NCI-H510A (cell line): ENCODE data around the gene P2RX2.

Experiments used
- DNase-seq: peaks from one replicate; lab custom pipeline; 2025; lab: John Stamatoyannopoulos, UW

The P2RX2 gene

DNA sequence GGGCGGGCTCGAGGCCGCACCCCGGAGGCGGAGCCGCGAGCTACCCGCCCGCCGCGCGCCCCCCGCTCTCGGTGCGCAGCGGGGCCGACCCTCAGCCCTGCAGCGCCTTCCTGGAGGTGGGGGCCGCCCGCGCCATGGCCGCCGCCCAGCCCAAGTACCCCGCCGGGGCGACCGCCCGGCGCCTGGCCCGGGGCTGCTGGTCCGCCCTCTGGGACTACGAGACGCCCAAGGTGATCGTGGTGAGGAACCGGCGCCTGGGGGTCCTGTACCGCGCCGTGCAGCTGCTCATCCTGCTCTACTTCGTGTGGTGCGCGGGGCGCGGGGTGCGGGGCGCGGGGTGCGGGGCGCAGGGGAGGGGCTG, at the start of gene P2RX2:
TSS of gene P2RX2 (plus strand) at position 94 of the 361 bp plus-strand sequence. CDS start at position 135, 41 bp downstream.
- DNase-seq = no peak

DNA sequence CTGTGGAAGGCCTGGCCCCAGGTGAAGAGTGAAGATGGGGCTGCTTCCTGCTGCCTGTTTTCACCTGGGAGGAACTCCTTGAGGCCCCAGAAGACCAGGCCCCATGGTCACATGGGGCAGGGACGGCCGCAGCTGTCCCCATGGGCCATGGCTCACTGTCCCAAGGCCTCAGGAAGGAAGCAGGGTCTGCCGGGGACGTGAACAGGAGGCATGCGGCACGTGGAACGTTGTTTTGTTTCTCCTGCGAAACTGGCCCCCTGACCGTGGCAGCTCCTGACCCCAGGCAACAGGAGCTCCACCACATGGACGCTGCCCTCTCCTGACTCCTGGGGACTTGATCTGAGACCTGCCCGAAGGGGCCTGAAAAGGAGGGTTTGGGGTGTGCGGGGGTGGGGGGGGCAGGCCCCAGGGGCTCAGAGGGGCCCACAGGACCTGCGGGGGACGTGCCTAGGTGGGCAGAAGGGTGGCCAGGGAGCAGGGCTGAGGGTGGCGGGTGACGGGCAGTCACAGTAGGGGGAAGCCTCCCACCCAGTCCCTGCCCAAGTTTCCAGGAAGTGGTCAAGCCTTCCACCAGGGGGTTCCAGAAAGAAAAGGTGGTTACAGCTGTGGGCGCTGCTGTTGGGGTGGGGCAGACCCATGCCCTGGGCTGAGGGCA, 49.6 kb upstream of the P2RX2 start:
- no peak for DNase-seq

DNA sequence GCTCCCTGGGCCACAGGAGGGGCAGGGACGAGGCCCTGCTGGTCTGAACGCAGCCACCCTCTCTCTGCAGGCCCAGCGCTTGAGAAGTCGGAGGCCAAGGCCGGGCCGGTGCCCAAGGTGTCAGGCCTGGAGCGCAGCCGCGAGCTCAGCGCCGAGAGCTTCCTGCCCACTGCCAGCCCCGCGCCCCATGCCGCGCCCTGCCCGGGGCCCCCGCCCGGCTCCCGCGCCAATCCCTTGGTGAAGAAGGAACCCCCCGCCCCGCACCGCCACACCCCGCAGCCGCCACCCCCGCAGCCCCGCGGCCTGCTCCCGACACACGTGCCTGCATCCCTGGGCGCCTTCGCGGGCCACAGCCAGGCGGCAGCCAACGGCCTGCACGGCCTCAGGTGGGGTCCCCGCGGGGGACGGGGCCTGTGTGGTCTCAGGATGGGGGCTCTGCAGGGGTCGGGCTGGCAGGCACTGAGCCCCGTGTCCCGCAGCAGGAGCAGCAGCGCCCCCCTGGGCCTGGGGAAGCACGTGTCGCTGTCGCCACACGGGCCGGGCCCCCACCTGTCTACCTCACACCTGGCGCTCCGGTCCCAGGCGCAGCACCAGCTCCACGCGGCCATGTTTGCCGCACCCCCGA, 48.6 kb upstream of the P2RX2 start:
- no peak for DNase-seq

DNA sequence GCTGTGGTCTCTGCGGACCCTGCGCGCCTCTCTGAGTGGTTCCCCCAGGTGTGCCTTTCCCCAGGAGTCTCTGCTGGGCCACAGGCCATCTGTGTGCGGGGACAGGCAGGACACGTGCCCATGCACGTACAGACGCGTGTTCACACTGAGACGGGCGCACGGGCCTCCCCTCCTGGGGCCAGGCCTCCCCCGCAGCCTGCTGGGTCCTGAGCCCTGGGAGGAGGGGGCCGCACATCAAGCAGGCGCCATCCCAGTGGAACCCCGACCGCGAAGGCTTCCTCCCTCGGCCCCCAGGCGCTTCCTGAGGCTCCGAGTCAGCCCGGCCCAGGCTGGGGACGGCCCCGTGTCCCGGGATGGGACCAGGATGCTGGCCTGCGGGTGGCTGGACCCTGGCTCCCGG, 47.9 kb upstream of the P2RX2 start:
- no peak for DNase-seq

DNA sequence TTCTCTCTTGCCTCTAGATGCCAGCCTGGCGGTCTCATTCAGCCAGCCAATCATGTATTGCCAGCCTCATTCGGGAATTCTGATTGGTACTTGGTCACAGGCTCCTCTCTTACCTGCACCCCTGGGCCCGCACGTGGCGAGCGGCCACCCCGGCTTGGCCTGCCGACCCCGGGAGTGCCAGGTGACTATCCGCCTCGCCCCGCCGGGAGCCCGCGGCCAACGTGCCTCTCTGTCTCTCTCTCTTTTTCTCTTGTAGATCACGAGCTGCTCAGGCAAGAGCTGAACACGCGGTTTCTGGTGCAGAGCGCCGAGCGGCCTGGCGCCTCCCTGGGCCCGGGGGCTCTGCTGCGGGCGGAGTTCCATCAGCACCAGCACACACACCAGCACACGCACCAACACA, 47.5 kb upstream of the P2RX2 start:
- no peak for DNase-seq

DNA sequence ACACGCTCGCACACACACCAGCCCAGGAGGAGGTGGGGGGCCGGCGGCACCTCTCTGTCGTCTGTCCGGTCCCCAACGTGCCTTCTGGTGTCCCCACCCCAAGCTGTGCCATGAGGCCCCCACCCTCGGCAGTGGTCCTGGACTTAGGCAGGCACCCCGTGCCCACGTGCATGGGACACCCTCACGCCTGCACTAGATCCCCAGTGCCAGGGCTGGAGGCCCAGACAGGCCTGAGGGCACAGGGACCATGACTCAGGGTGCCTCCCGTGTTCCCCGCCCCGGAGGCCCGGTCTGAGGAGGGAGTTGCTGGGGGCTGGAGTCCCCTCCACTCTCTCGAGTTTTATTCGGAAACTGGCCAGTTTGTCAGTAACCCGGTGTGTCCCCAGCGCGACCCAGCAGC, 47.0 kb upstream of the P2RX2 start:
- no peak for DNase-seq

DNA sequence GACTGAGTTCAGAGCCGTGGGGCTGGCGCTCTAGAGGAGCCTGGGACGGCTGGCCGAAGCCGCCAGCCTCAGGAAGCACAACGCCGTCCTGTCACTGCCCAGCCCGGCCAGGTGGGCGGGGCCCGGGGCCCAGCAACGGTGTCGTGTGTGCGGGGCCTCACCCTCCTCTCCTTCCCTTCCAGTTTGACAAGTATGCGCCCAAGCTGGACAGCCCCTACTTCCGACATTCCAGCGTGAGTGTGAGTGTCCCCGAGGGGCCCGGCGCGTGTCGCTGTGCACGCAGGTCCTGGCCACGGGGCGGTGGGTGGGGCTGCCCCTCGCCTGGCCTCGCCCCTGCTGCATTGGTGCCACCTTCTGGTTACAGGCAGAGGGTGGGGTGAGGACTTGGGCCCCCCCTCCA, 46.5 kb upstream of the P2RX2 start:
- DNase-seq = no peak

DNA sequence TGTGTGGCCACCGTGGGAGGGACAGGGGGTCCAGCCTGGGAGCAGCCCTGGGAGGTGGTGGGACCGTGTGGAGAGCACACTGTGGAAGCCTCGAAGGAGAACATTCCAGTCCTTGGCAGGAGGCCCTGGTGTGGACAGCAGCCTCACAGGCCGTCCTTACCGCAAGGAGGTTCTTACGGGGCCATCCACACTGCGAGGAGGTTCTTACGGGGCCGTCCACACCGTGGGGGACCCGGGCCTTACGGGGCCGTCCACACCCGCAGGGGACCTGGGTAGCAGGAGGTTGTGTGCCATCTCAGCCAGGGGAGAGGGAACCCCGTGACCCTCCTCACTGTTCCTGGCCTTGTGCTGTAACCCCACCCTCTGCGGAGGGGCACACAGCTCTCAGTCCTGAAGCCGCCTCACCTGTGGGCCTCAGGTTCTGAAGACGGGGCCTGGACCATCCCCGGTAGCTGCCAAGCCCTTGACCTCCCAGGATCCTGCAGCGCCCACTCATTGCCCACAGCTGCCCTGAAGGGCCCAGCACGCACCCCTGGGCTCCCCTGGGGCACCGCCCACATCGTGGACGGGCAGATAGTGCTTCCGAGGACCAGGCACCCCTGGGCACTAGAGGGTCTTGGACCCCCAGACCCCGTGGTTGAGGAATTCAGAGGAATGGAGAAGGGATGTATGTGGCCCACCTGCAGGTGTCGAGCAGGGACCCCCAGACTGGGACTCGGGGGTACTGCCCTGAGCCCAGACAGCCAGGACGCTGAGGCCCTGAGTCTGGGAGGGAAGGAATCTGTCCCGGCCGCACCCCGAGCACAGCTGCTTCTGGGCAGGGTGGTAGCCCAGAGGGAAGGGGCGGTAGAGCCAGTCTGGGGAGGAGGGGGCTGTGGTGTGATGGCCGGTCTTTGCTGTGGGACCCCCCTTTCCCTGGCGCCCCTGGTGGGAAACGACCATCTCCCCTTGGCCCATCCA, 45.5 kb upstream of the P2RX2 start:
- no peak for DNase-seq

DNA sequence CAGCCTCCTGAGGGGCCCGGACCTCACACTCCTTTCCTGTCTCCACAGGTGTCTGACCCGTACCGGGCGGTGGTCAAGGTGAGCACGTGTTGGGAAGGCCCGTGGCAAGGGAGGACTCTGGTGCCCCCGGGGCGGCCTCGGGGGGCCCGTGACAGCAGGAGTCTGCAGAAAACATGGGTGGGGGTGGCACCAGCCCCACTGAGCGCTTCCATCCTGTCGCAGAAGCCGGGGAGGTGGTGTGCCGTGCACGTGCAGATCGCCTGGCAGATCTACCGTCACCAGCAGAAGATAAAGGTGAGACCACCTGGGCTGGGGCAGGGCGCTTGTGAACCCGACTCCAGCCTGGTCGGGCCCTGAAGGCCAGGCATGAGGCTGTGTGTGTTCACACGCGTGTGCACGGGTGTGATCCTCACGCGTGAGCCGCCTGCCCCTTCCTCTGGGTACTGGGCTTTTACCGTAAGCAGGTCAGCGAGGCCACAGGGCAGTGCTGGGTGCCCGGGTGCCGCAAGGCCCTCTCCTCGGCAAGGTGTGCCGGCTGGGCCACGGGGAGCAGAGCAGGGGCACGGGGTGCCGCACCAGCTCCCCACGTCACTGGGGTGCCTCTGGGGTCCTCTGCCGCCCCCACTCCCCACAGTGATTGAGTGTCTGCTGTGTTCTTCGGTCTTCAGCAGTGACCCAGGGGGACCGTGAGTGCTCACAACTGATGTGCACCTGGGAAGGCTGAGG, 44.1 kb upstream of the P2RX2 start:
- DNase-seq = no peak

DNA sequence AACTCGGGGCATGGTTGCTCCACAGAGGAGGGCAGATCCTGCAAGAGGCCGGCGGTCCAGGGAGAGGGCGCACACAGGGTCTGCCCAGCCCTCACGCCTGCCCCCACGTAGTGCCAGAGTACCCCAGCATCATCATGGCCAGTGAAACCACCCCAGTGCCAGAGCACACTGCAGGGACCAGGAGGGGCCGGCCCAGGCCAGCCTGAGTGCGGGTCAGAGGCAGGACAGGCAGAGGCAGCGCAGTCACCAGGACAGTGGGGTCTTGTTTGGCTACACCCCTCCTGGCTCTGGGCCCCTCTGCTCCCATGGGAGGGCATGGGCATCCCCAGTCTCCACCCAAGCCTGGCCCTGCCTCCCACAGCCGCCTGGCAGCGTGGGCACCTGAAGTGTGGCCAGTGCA, 42.9 kb upstream of the P2RX2 start:
- no peak for DNase-seq

DNA sequence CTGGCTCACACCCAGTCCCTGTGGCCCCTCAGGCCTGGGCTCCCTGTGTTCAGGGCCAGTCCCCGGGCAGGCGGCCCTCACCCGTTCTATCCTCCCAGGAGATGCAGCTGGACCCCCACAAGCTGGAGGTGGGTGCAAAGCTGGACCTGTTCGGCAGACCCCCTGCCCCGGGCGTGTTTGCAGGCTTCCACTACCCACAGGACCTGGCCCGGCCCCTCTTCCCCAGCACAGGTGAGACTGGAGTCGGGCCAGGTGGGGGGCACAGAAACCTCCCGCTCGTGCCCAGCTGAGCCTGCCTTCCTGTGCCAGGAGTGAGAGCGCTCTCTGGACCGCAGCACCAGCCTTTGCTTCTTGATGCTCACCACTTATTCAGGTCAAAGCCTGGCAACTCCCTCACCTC, 41.9 kb upstream of the P2RX2 start:
- no peak for DNase-seq

DNA sequence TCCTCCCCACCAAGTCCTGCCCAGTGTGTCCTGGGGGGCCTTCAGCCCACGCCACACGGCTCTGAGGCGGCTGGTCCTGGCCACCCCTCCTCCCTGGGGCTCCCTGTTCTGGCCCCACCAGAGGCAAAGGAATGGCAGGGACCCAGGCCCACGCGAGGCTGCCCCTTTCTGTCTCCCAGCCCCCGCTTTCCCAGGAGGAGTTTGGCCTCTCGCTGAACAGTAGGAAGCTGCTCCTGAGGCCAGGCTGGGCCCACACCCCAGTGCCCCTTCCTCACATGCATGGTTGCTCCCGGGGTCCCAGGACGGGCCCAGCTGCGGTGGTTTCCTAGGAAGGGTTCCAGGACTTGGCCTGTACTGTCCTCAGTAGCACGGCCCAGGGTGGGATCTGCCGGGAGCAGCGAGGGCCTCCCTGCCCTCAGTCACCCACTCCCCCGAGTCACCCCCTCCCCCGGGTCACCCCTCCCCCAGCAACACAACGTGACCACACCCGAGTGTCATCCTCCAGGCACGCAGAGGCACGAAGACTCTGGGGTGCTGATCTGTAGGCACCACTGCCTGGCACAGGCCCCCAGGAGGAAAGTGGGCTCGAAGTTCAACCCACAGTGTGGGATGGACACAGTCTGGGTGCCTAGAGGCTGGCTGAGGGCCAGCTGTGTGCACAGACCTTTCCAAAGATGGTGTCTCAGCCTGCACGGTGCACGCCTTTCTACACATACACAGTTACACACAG, 41.2 kb upstream of the P2RX2 start:
- DNase-seq = no peak

DNA sequence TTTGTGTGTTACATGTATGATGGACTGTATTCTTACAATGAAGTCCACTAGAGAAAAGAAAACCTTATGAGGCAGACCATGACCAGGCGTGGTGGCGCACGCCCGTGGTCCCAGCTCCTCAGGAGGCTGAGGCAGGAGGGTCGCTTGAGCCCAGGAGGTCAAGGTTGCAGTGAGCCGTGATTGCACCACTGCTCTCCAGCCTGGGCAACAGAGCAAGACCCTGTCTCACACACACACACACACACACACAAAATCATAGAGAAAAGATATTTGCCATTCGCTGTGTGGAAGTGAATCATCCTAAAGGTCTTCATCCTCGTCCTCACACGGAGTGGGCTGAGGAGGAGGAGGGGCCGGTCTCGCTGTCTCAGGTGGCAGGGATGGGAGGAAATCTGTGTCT, 40.5 kb upstream of the P2RX2 start:
- no peak for DNase-seq

DNA sequence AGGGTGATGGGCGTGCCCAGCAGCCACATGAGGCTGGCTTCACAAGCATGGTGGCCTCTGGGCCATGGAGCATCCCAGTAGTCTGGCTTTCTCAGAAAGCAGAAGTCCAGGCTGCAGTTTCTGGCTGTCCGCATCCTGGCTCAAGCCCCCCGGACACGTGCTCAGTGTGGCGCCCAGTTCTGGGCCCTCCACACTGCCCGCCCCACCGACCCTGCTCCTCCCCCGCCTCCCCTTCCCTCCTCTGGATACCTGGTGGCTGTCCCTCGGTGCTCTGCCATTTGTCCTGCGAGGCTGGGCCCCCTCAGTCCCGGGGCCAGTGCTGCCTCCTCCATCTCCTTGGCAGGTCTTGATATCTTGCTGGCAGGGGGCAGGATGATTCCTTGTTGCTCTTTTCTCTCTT, 39.8 kb upstream of the P2RX2 start:
- DNase-seq = no peak

DNA sequence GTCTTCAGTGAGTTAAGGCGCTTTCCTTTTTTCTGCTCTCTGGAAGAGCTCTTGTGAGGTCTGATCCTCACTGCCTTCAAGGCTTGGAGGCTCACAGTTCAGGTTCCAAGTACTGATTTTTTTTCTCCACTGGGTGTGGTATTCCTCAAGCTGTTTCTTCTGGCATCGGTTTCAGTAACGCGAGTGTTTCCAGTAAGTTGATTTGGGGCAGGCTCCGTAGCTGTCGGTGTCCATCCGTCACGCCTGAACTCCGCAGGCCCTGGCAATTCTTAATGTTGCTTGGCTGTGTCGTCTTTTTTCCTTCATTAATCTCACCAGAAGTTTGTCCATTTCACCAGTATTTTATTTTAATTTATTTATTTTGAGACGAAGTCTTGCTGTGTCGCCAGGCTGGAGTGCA, 38.8 kb upstream of the P2RX2 start:
- DNase-seq = no peak

DNA sequence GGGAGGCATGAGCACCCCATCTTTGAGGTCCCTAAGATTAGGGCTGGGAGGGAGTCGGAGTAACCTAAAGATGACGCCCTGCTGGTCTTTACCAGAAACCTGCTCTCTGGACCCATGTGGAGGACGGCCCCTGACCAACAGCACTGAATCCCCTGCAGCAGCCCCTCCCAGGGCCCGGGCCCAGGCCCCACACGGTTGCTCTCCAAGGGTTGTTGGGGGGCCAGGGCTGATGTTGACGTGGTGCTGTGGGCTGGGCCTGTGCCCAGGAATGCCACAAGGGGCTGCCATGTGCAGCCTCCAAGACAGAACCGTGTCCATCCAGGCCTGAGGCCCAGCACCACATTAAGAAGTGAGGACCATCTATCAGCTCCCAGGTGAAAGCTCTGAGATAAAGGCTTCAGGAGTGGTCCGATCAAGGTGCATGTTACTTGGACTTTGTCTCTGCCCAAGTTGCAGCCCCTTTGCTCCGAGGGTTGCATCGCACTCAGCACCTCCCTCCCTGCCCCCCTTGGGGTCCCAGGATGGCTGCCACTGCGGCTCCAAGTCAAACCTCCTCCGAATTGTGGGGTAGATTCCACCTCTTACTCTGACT, 37.8 kb upstream of the P2RX2 start:
- DNase-seq = no peak

DNA sequence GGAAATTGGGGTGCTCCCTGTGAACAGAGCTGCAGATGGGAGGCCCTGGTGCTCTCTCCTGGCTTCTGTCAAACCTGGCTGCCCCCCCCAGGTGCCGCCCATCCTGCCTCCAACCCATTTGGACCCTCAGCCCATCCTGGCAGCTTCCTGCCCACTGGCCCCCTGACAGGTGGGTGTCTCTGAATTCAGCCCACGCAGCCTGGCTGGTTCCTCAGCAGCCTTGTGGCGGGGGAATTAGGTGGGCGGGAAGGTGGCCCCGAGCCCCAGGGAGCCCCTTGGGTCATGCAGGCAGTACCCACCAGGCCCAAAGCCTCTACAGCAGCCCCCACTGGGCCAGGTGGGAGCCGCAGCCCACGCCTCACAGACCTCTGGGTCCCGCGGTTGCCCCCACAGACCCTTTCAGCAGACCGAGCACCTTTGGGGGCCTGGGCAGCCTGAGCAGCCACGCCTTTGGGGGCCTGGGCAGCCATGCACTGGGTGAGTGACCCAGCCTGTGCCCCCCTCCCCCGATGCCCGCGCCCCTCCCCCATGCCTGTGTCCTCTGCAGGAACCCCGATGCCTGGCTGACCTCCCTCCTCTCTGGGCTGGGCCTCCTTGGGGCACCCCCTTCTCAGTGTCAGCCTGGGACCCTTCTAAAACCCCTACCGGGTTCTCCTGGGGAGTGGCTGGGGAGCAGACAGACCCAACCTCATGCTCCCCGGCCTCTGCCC, 37.1 kb upstream of the P2RX2 start:
- no peak for DNase-seq

DNA sequence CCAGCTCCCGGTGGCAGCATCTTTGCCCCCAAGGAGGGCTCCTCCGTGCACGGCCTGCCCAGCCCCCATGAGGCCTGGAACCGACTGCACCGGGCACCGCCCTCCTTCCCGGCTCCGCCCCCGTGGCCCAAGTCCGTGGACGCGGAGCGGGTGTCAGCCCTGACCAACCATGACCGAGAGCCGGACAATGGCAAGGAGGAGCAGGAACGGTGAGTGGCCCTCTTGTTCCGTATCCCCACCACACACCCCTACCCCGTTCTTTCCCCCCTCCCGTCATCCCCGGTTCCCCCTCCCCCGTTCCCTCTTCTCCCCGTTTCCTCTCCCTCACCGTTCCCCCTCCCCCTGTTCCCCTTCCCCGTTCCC, 36.5 kb upstream of the P2RX2 start:
- no peak for DNase-seq

DNA sequence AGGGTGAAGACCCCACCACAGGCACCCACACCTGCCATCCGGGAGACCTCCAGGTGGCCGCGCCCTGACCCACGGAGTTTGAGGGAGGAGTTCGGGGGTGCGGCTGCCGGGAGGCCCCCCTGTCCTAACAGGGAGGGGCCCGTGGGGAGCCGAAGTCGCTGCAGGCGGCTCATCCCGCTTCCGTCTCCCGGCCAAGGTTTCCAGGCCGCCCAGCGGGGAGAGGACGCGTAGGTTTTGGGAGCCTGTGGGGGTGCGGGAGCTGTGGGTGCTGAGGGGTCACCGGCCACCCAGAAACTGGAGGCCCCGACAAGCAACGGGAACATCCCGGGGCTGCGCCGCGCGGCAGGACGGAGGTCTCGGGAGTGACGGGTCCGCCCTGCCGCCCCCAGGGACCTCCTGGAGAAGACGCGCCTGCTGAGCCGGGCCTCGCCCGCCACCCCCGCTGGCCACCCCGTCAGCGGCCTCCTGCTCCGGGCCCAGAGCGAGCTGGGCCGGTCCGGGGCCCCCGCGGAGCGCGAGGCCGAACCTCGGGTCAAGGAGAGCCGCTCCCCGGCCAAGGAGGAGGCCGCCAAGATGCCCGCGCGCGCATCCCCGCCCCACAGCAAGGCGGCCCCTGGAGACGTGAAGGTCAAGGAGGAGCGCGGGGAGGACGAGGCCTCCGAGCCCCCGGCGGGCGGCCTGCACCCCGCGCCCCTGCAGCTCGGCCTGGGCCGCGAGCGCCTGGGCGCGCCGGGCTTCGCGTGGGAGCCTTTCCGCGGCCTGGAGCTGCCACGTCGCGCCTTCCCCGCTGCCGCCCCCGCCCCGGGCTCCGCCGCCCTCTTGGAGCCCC, 35.8 kb upstream of the P2RX2 start:
- no peak for DNase-seq

DNA sequence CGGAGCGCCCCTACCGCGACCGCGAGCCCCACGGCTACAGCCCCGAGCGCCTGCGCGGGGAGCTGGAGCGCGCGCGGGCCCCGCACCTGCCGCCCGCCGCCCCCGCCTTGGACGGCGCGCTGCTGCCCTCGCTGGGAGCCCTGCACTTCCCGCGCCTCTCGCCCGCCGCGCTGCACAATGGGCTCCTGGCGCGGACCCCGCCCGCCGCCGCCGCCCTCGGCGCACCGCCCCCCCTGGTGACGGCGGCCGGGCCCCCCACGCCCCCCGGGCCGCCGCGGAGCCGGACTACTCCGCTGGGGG, 35.2 kb upstream of the P2RX2 start:
- no peak for DNase-seq
